CD4-positive, alpha-beta T cell treated with Interleukin-21 for 1 hour (primary cell): ENCODE data around the gene CFAP298.

Experiments
- DNase-seq: peaks from one replicate; pipeline ENCODE4 v3.0.0-alpha.2; 2020

Gene CFAP298

GRCh38 chr21:32597205-32597604, 15.0 kb downstream of the CFAP298 start:
- no peak for DNase-seq

- no peak for DNase-seq
Observed at GRCh38 chr21:32595431-32595830, 16.7 kb downstream of the CFAP298 start.

DNA sequence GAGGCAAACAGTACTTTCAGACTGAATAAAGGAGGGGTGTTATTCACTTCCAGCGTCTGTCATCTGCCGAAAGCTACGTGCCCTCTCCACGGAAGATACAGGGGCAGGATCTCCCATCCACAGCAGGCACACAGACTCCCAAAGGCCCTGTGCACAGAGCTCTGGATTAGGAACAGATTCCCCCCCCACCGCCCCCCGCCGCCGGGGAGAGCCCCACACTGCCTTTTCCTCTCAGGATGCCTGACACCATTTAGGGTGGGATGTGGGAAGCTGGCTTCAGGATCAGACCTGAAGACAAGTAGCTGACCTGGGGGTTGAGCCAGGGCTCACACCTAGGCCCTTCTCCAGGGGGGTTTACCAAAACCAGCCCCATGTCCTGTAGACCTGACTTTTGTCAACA, 18.5 kb downstream of the CFAP298 start:
- DNase-seq, result no peak

- no peak for DNase-seq
Observed at GRCh38 chr21:32592929-32593502, 19.2 kb downstream of the CFAP298 start.

- no peak for DNase-seq
Observed at GRCh38 chr21:32590130-32590529, 22.0 kb downstream of the CFAP298 start.

GRCh38 chr21:32587651-32588050, 24.5 kb downstream of the CFAP298 start:
- no peak for DNase-seq

GRCh38 chr21:32587120-32587519, 25.1 kb downstream of the CFAP298 start:
- DNase-seq, result no peak

GRCh38 chr21:32585970-32586369, 26.2 kb downstream of the CFAP298 start:
- DNase-seq, result no peak

DNA sequence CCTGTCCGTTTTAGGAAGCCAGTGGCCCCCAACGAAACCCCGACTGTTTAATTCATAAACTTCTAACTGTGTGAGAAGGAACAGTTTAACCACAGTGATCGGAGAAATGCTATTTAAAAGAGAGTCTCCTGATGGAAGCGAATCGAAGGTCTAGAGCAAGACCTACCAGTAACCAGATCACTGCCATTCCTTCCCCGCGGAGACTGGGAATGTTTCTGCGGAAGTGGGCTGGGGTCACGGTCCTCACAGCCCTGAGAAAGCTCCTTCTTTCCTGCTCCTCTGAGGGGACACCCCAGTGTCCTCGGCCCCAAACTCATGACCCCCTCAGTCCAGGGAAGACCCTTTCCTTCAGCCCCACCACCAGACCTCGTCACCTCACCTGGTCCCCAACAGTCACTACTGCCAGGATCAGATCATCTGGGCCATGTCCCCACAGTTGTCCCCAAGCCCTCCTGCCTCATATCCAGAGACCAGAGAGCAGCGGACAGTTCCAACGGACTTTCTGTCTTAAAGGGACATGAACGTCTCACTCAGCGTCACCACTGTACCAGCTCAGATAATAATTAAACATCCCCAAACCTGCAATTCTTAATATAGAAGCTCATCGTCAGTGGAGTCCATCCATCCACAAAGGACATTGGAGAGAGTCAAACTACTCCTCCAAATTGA, 27.0 kb downstream of the CFAP298 start, which contains the start of gene TCP10L:
TCP10L (minus strand) TSS at position 482 of the 669 bp plus-strand sequence. CDS start 1,219 bp downstream, outside the sequence.
- DNase-seq, result no peak

DNA sequence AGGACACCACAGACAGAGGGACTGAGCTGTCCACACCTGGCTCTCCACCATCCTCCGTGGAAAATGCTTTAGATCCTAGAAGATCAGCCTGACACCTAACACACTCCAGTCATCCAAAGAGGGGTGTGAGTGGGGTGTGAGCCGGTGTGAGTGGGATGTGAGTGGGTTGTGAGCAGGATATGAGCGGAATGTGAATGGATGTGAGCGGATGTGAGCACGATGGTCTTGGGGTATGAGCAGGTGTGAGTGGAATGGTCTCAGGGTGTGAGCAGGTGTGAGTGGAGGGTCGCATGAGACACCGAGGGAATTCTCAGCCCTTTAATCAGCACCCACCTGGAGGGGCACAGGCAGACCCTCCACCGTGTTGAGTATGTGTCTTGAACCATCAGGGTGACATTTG, 27.7 kb downstream of the CFAP298 start:
- DNase-seq, result no peak

DNA sequence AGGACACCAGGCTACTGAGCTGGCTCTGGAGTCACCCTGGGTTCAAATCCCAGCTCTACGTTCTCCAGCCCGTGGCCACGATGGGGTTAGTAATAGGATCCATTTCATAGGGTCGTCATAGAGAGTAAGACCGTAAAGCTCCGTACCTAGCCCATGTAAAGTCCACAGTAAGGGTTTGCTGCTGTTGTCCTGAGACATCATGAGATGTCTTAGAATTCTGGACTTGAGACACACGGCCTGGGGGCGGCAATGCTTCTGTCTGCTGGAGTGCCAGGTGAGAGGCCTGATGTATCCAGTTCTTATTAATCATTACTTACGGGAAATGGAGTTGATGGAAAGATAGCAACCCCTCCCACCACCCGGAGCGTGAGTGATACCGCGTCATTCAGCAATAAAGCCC, 30.4 kb downstream of the CFAP298 start:
- DNase-seq, result no peak

- DNase-seq, result no peak
Observed at GRCh38 chr21:32580949-32581348, 31.2 kb downstream of the CFAP298 start.

- peak; percentile 28 for DNase-seq
Observed at GRCh38 chr21:32578107-32578691, 34.0 kb downstream of the CFAP298 start.

DNA sequence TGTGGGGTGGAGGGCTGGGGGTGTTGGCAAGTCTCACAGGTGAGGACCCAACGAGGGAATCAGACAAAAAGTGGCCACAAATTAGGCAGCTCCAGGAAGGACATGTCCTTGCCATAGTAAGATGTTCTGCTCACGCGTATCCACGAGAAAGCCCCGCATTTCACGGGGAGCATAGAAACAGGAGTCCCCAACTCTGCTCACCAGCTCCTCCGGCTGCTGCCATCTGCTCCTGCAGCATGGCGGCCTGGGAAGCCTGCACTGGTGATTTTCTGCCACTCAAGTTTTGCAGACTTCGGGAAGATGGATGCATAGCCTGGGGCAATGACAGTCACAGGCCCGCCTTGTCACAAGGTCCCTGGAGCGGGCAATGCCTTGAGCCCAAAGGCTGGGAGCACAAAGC, 36.2 kb downstream of the CFAP298 start:
- DNase-seq, result no peak

- DNase-seq, result no peak
Observed at GRCh38 chr21:32574946-32575925, 36.9 kb downstream of the CFAP298 start.

DNA sequence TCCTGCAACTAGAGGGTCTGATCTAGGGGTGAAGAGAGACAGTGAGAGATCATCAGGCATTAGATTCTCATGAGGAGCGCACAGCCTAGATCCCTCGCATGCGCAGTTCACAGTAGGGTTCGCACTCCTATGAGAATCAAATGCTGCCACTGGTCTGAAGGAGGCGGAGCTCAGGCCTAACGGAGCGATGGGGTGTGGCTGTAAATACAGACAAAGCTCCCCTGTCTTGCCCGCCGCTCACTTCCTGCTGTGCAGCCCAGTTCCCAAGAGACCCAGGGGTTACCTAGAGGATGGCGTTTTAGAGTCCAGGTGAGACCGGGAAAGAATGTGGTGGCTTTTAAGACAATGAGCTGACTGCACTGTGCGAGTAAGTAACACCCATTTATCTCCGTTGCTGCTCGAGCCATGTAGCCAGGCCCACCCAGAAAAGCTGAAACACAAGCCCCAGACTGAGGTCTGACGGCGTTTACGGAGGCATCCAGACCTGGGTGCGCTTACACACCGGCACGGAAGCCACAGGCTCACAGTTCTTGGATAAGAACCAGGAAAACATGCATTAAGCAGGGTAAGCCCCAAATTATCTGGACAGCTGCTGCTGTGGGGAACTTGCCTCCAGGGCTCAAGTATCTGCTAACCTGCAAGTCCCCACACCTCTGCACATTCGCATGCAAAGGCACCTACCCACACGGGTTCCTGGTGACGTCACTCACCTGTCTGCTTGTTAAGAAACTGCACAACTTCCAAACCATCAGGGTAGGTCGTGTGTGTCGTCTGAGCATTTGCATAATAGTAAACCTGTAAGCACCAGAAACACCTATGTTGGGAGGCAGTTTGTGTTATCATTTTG, 39.4 kb downstream of the CFAP298 start:
- no peak for DNase-seq

DNA sequence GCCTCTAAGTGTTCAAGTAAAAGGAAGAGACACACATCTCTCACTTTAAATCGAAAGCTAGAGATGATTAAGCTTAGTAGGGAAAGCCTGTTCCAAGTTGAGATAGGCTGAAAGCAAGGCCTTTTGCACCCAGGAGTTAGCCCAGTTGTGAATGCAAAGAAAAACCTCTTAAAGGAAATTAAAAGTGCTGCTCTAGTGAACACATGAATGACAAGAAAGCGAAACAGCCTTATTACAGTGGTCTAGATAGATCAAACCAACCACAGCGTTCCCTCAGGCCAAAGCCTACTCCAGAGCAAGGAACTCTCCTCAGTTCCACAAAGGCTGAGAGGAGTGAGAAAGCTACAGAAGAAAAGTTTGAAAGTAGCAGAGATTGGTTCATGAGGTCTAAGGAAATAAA, 41.7 kb downstream of the CFAP298 start:
- DNase-seq, result no peak

- DNase-seq, result peak; percentile 86
Observed at GRCh38 chr21:32569261-32570230, 42.6 kb downstream of the CFAP298 start.

DNA sequence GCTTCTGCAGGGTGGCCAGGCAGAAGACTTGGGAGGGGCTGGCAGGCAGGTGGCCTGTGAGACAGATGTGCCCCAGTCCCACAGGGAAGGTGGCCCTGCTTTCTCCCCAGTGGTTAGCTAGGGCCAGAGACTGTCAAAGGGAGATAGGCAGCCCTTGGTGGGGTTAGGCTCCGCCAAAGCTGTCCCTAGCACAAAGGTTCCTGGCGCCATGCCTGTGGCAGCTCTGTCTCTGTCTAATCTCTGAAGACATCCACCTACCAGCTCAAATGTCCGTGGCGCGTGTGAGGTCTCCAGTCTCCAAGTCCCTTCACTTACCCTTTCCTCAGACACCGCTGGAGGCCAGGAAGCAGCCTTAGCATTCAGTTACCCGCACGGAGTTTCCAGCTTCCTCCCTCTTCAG, 44.6 kb downstream of the CFAP298 start:
- no peak for DNase-seq

DNA sequence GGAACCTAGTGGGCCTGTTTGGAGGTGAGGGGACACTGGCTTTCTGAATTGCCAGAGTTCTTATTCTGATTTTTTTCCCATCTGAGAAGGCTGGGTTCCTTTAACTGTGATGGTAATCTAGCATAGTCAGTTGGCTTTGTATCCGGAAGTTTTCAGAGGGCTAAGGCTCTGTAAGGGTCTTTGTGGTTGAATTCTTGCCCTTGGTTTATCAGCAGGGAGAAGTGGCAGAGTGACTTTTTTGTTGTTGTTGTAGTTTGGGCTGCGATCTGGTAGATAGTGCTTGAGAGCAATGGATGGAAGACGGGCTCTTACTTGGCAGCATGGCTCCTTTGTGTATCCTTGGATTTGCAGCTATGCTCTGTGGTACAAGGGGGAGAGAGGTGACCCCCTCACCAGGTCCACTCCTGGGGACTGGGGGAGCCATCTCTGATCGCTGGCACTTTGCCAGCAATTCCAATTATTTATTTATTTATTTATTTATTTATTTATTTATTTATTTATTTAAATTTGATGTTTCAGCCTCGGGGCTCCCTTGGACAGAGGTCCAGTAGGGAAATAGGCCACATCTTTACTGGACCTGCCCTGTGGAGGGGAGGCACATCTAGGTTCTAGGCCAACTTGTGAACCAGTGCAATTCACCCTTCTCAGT, 45.3 kb downstream of the CFAP298 start:
- no peak for DNase-seq
